K562 (cell line): Measurements from ENCODE around the gene SIGLEC9. TPM values are rescaled to one million over a fixed set of nuclear protein-coding genes. Genes with fewer than 3 reads are reported as not detected.
A peak's percentile ranks its signal among the peaks of the same experiment; 100 is the strongest.

Source experiments
- ATAC-seq: fragments of 200-7000 bp; cut with Tn5 transposase; 3 replicates; pipeline ENCODE4 v1.9.1; 2020; ENCODE audit warnings: moderate library complexity
- BruUV-seq: library from RNA; stranded (reverse); fragments of 400-500 nt; replicated peaks from 2 replicates; lab custom pipeline; 2021; lab: Mats Ljungman, UMichigan
- CTCF ChIA-PET: fragments of 300-600 bp; formaldehyde crosslinking; extraction: SDS; loops from one replicate; lab custom pipeline; 2021; ENCODE audit warnings: low intra/inter-chr PET ratio; lab: Yijun Ruan, JAX
- POLR2A ChIA-PET: fragments of 300-600, 350-650 bp; sonication (Branson Sonifier 250); formaldehyde crosslinking; extraction: SDS; loops from one replicate; lab custom pipeline; 2021; ENCODE audit warnings: antibody characterized with exemption, inconsistent platforms; lab: Yijun Ruan, JAX
- DNase-seq, 4 experiments: peaks; one replicate each; pipeline versions ENCODE4 v3.0.0 to v3.0.0-alpha.2; 2011 to 2018; ENCODE audit warnings: low spot score in 3 of 4, mixed read lengths in 3 of 4; ENCODE audit errors: extremely low read depth in 1 of 4
- FAIRE-seq: peaks from 2 replicates; lab custom pipeline; 2011; peaks lifted over from hg19 to GRCh38; lab: Jason Lieb, UNC
- H2AFZ ChIP-seq: 2 replicates; pipeline ENCODE4 v1.6.0; 2011; ENCODE audit warnings: low read depth, low read length, control low read depth, inconsistent platforms
- H3K27ac ChIP-seq: fragments of 200-600 bp; 3 replicates; pipeline ENCODE4 v1.8.0; 2011; ENCODE audit warnings: low read depth, mild to moderate bottlenecking, control low read depth, inconsistent platforms, low read length, moderate library complexity, mixed read lengths; ENCODE audit errors: extremely low read depth
- H3K27me3 ChIP-seq, 2 experiments: fragments of 300-600 bp in 1 of 2; 2 replicates in 1 of 2; 3 replicates in 1 of 2; pipeline versions ENCODE4 v1.6.0 to v1.8.0; 2011; ENCODE audit warnings: inconsistent platforms in 2 of 2, low read length in 2 of 2, mild to moderate bottlenecking in 1 of 2, mixed read lengths in 1 of 2, moderate library complexity in 1 of 2; ENCODE audit not compliant: control insufficient read depth in 2 of 2, insufficient read depth in 2 of 2
- H3K36me3 ChIP-seq: fragments of 300-600 bp; 3 replicates; pipeline ENCODE4 v1.8.0; 2011; ENCODE audit warnings: mild to moderate bottlenecking, low read length, inconsistent platforms; ENCODE audit not compliant: control insufficient read depth, insufficient read depth
- H3K4me1 ChIP-seq, 2 experiments: fragments of 200-600 bp in 1 of 2; replicated peaks in 1 of 2; 2 replicates in 1 of 2; 3 replicates in 1 of 2; pipeline versions ENCODE4 v1.5.1 to v1.8.0; 2011; ENCODE audit warnings: inconsistent platforms in 2 of 2, low read length in 2 of 2, mild to moderate bottlenecking in 1 of 2, mixed read lengths in 1 of 2, moderate library complexity in 1 of 2; ENCODE audit not compliant: control insufficient read depth in 2 of 2, insufficient read depth in 2 of 2
- H3K4me2 ChIP-seq: 2 replicates; pipeline ENCODE4 v1.6.1; 2011; ENCODE audit warnings: low read length, control low read depth, inconsistent platforms, mixed read lengths; ENCODE audit not compliant: insufficient read depth
- H3K4me3 ChIP-seq: fragments of 200-600 bp; sonication (generic), shearing (Covaris generic); 2 replicates; pipeline ENCODE4 v1.5.1; 2016; ENCODE audit warnings: control low read depth, inconsistent platforms
- H3K79me2 ChIP-seq: fragments of 200-600 bp; 3 replicates; pipeline ENCODE4 v1.8.0; 2011; ENCODE audit warnings: low read length, inconsistent platforms; ENCODE audit not compliant: control insufficient read depth, insufficient read depth
- H3K9ac ChIP-seq, 2 experiments: 2 replicates each; pipeline versions ENCODE4 v1.6.0 to v1.6.1; 2011; ENCODE audit warnings: low read depth in 2 of 2, low read length in 2 of 2, control low read depth in 1 of 2, inconsistent platforms in 1 of 2, mild to moderate bottlenecking in 1 of 2, mixed read lengths in 1 of 2; ENCODE audit not compliant: insufficient read depth in 1 of 2
- H3K9me1 ChIP-seq: one replicate; pipeline ENCODE4 v1.6.0; 2011; ENCODE audit warnings: inconsistent platforms, mild to moderate bottlenecking, low read length, moderate library complexity; ENCODE audit not compliant: control insufficient read depth, insufficient read depth
- H3K9me3 ChIP-seq: replicated peaks from 2 replicates; pipeline ENCODE4 v1.5.1; 2011; ENCODE audit warnings: low read depth, low read length, inconsistent platforms; ENCODE audit not compliant: control insufficient read depth, insufficient read depth
- H4K20me1 ChIP-seq: replicated peaks from 2 replicates; pipeline ENCODE4 v1.6.1; 2011; ENCODE audit warnings: low read length, inconsistent platforms, mixed read lengths; ENCODE audit not compliant: control insufficient read depth, insufficient read depth
- ARID2 ChIP-seq: fragments of 450-650 bp; IDR thresholded peaks from 2 replicates; pipeline ENCODE4 v1.6.1; 2017; ENCODE audit warnings: antibody characterized with exemption, mild to moderate bottlenecking
- BRD4 ChIP-seq: fragments of 200-600 bp; sonication (generic); IDR thresholded peaks from 2 replicates; pipeline ENCODE4 v1.6.1; 2017; ENCODE audit warnings: inconsistent platforms
- DDX20 ChIP-seq: fragments of 450-650 bp; IDR thresholded peaks from 2 replicates; pipeline ENCODE4 v1.6.1; 2016; ENCODE audit warnings: missing genetic modification characterization, low read depth, mild to moderate bottlenecking, missing compliant biosample characterization, moderate library complexity
- E2F6 ChIP-seq, 2 experiments: IDR thresholded peaks; 2 replicates each; pipeline ENCODE4 v1.6.1; 2011; ENCODE audit warnings: borderline replicate concordance in 1 of 2, control low read depth in 1 of 2, low read depth in 1 of 2, low read length in 1 of 2, mild to moderate bottlenecking in 1 of 2, mixed read lengths in 1 of 2, moderate library complexity in 1 of 2; ENCODE audit not compliant: insufficient read depth in 1 of 2, insufficient read length in 1 of 2, poor library complexity in 1 of 2, severe bottlenecking in 1 of 2; ENCODE audit errors: extremely low read depth in 1 of 2
- FOSL1 ChIP-seq: fragments of 200-800 bp; sonication (Bioruptor generic); conservative IDR thresholded peaks from 2 replicates; pipeline ENCODE4 v1.6.1; 2016; ENCODE audit warnings: missing genetic modification characterization, missing compliant biosample characterization
- FOXJ3 ChIP-seq: sonication (generic); formaldehyde crosslinking; IDR thresholded peaks from 2 replicates; pipeline ENCODE4 v1.4.0; 2020; ENCODE audit warnings: mild to moderate bottlenecking, missing genetic modification reagents
- GATA2 ChIP-seq: sonication (generic); formaldehyde crosslinking; IDR thresholded peaks from 2 replicates; pipeline ENCODE4 v1.4.0; 2020; ENCODE audit warnings: mild to moderate bottlenecking, missing genetic modification reagents
- NCOA6 ChIP-seq: fragments of 450-650 bp; IDR thresholded peaks from 2 replicates; pipeline ENCODE4 v1.6.1; 2017; ENCODE audit warnings: mild to moderate bottlenecking
- NCOR1 ChIP-seq: fragments of 450-650 bp; IDR thresholded peaks from 2 replicates; pipeline ENCODE4 v1.6.1; 2016; ENCODE audit warnings: mild to moderate bottlenecking, moderate library complexity
- PHF8 ChIP-seq: fragments of 200-600 bp; sonication (generic); IDR thresholded peaks from 2 replicates; pipeline ENCODE4 v1.6.1; 2012; ENCODE audit warnings: mixed run types, mild to moderate bottlenecking, inconsistent platforms, low read length, moderate library complexity, borderline replicate concordance
- TRIM24 ChIP-seq, 2 experiments: fragments of 450-650 bp; IDR thresholded peaks; 2 replicates each; pipeline ENCODE4 v1.6.1; 2016
- VEZF1 ChIP-seq: fragments of 200-800 bp; sonication (Bioruptor generic); IDR thresholded peaks from 2 replicates; pipeline ENCODE4 v1.6.1; 2017; ENCODE audit warnings: missing genetic modification characterization, missing compliant biosample characterization
- ZNF316 ChIP-seq: fragments of 450-650 bp; IDR thresholded peaks from 2 replicates; pipeline ENCODE4 v1.6.1; 2016
- ZNF436 ChIP-seq: fragments of 250-450, 450-650 bp; sonication (Bioruptor Pico); formaldehyde crosslinking; IDR thresholded peaks from 2 replicates; pipeline ENCODE4 v1.7.0; 2020; ENCODE audit warnings: mild to moderate bottlenecking
- ZNF707 ChIP-seq: fragments of 250-450 bp; sonication (Bioruptor Pico); conservative IDR thresholded peaks from 2 replicates; pipeline ENCODE4 v1.8.0; 2022; ENCODE audit warnings: inconsistent platforms, mild to moderate bottlenecking, moderate library complexity
- whole genome bisulfite sequencing: fragments of 100-300 bp; shearing (Covaris generic); methylation state at CpG from one replicate; pipeline ENCODE4 v1.1.6; 2016; ENCODE audit warnings: low coverage, mixed read lengths; ENCODE audit not compliant: insufficient coverage; ENCODE audit errors: missing lambda C conversion rate; 5-methylcytosine and 5-hydroxymethylcytosine counted together
- in situ Hi-C: fragments of 300-500 bp; cut with MboI; formaldehyde crosslinking; loops from 4 replicates; pipeline ENCODE4 v1.15.0; 2018; ENCODE audit warnings: inconsistent platforms, mixed read lengths
- intact Hi-C: fragments of 100-400 bp; cut with micrococcal nuclease; formaldehyde crosslinking; loops from 2 replicates; pipeline ENCODE4 v1.14.2; 2022
- polyA plus RNA-seq, 8 experiments: library from polyadenylated mRNA; depleted of rRNA in 4 of 8; stranded (reverse) in 5 of 8; unstranded in 3 of 8; fragments of >200 nt; fragmentation: Nextera tagmentation in 2 of 8; fragmentation: Illumina TruSeq in 1 of 8; extraction: Ambion mirVana in 2 of 8; extraction: Trizol in 1 of 8; gene quantifications; 2 replicates each; pipeline versions ENCODE4 v1.2.1 to v1.2.3, GENCODE V29; 2011 to 2014; ENCODE audit warnings: inconsistent platforms in 1 of 8, missing spikeins in 1 of 8
- total RNA-seq, 7 experiments: library from RNA; depleted of rRNA in 6 of 7; stranded (reverse); fragments of >200 nt in 6 of 7; fragmentation: Illumina TruSeq in 2 of 7; extraction: Trizol in 2 of 7; gene quantifications; 2 replicates each; pipeline versions ENCODE4 v1.2.1 to v1.2.3, GENCODE V29; 2011 to 2021; ENCODE audit warnings: low replicate concordance in 1 of 7

The SIGLEC9 gene
- total and polyA plus RNA-seq, 9 of the 15 experiments (the other 6 are each of a cell fraction or from before 2014, with no cell fraction given), result 0.09 to 0.34 (median 0.22) TPM; not detected in 4

- no peak for ATAC-seq
- BruUV-seq, result no TSS peak
- Histone ChIP-seq H3K79me2 (no peaks in the 10 kb centered on the region), H3K4me2 (no peak overlapping the region), H4K20me1 (no peaks in the 10 kb centered on the region), H2AFZ (no peak overlapping the region), H3K9me3 (no peaks in the 10 kb centered on the region), H3K4me3 (no peak overlapping the region), H3K9ac (no peak overlapping the region), H3K4me1 (peaks cover 7 to 9% of the 10 kb centered on the region in 2 experiments; a peak in 4 of 5 replicates), H3K27ac (no peak overlapping the region), H3K36me3 (no peaks in the 10 kb centered on the region), H3K27me3 (peaks cover 21 to 61% of the 10 kb centered on the region in 2 experiments), H3K9me1 (peaks cover 2% of the 10 kb centered on the region)
- ChIA-PET POLR2A (interaction anchor here (0.6 kb wide), 1 partner anchor 348 kb away, joined by 3 read pairs; no protein-coding TSS in a partner anchor), CTCF (no interaction called here)
- WGBS, result 4% methylated on average over 4 of the region's 4 CpGs
- in situ Hi-C loops (no loop called here), intact Hi-C loops (no loop called here)
- no peak for FAIRE-seq
- no peak for DNase-seq
- no peak for TF ChIP-seq ZNF436 (CRISPR knock-in tag)
- TF ChIP-seq NCOR1, result no peak
- no peak for TF ChIP-seq ARID2
- no peak for TF ChIP-seq ZNF707
- TF ChIP-seq VEZF1 (CRISPR knock-in tag), result 0 out of 2 replicates have a peak, but pooled peaks have one; percentile 18
- peak in 1 of 2 experiments; percentile 62; a peak in 1 of 4 replicates for TF ChIP-seq TRIM24 (IDR thresholded peaks at IDR 0.05)
- no peak for TF ChIP-seq DDX20 (tag)
- TF ChIP-seq GATA2 (CRISPR knock-in tag), result 0 out of 2 replicates have a peak, but pooled peaks have one; percentile 15
- TF ChIP-seq ZNF316, result 0 out of 2 replicates have a peak, but pooled peaks have one; percentile 18
- no peak for TF ChIP-seq E2F6 (IDR thresholded peaks at IDR 0.05; ENCODE audit: borderline replicate concordance in 1 of 2, extremely low read depth in 1 of 2, insufficient read depth in 1 of 2, insufficient read length in 1 of 2, low read depth in 1 of 2, low read length in 1 of 2, poor library complexity in 1 of 2, severe bottlenecking in 1 of 2)
- 0 out of 2 replicates have a peak, but pooled peaks have one; percentile 19 for TF ChIP-seq FOSL1
- no peak for TF ChIP-seq BRD4
- TF ChIP-seq FOXJ3 (CRISPR knock-in tag), result no peak
- no peak for TF ChIP-seq PHF8
- TF ChIP-seq NCOA6, result no peak
Measured at GRCh38 chr19:51119101-51119500, 5.6 kb upstream of the SIGLEC9 start.
